ENCODE results near the gene SMC5.

DNA sequence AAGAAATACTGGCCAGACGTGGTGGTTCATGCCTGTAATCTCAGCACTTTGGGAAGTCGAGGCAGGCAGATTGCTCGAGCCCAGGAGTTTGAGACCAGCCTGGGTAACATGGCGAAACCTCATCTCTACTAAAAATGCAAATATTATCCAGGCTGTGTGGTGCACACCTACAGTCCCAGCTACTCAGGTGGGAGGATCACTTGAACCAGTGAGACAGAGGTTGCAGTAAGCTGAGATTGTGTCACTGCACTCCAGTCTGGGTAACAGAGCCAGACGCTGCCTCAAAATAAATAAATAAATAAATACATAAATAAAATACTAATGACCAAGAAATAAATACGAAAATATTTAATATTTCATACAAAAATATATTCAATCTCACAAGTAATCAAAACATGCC lies 136.9 kb downstream of the SMC5 start:
- TF ChIP-seq ZNF224 (CRISPR knock-in tag; IDR thresholded peaks at IDR 0.05) (no peak), TBP (CRISPR knock-in tag; IDR thresholded peaks at IDR 0.05) (no peak), STAT6 (CRISPR knock-in tag; IDR thresholded peaks at IDR 0.05; ENCODE audit: borderline replicate concordance) (no peak), ZNF850 (CRISPR knock-in tag; conservative IDR thresholded peaks at IDR 0.05) (no peak), ZHX1 (CRISPR knock-in tag; IDR thresholded peaks at IDR 0.05; ENCODE audit: low read depth) (no peak), ZFYVE20 (CRISPR knock-in tag; IDR thresholded peaks at IDR 0.05; ENCODE audit: borderline replicate concordance, low read depth) (no peak), MLLT10 (CRISPR knock-in tag; IDR thresholded peaks at IDR 0.05) (no peak), FOSL1 (CRISPR knock-in tag; IDR thresholded peaks at IDR 0.05; ENCODE audit: borderline replicate concordance) (no peak), ZNF335 (CRISPR knock-in tag; IDR thresholded peaks at IDR 0.05) (no peak)
- TF ChIP-seq, protein P1, sequence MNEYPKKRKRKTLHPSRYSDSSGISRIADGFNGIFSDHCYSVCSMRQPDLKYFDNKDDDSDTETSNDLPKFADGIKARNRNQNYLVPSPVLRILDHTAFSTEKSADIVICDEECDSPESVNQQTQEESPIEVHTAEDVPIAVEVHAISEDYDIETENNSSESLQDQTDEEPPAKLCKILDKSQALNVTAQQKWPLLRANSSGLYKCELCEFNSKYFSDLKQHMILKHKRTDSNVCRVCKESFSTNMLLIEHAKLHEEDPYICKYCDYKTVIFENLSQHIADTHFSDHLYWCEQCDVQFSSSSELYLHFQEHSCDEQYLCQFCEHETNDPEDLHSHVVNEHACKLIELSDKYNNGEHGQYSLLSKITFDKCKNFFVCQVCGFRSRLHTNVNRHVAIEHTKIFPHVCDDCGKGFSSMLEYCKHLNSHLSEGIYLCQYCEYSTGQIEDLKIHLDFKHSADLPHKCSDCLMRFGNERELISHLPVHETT (CRISPR knock-in tag; conservative IDR thresholded peaks at IDR 0.05) = no peak
- TF ChIP-seq, protein P2, sequence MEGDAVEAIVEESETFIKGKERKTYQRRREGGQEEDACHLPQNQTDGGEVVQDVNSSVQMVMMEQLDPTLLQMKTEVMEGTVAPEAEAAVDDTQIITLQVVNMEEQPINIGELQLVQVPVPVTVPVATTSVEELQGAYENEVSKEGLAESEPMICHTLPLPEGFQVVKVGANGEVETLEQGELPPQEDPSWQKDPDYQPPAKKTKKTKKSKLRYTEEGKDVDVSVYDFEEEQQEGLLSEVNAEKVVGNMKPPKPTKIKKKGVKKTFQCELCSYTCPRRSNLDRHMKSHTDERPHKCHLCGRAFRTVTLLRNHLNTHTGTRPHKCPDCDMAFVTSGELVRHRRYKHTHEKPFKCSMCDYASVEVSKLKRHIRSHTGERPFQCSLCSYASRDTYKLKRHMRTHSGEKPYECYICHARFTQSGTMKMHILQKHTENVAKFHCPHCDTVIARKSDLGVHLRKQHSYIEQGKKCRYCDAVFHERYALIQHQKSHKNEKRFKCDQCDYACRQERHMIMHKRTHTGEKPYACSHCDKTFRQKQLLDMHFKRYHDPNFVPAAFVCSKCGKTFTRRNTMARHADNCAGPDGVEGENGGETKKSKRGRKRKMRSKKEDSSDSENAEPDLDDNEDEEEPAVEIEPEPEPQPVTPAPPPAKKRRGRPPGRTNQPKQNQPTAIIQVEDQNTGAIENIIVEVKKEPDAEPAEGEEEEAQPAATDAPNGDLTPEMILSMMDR (CRISPR knock-in tag; IDR thresholded peaks at IDR 0.05) = no peak
- TF ChIP-seq, protein P3, sequence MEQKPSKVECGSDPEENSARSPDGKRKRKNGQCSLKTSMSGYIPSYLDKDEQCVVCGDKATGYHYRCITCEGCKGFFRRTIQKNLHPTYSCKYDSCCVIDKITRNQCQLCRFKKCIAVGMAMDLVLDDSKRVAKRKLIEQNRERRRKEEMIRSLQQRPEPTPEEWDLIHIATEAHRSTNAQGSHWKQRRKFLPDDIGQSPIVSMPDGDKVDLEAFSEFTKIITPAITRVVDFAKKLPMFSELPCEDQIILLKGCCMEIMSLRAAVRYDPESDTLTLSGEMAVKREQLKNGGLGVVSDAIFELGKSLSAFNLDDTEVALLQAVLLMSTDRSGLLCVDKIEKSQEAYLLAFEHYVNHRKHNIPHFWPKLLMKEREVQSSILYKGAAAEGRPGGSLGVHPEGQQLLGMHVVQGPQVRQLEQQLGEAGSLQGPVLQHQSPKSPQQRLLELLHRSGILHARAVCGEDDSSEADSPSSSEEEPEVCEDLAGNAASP (CRISPR knock-in tag; IDR thresholded peaks at IDR 0.05; ENCODE audit: borderline replicate concordance) = no peak

Data from HepG2 (cell line).